ENCODE results near the gene TRAPPC10. TPM values are rescaled to one million over a fixed set of nuclear protein-coding genes. Genes with fewer than 3 reads are reported as not detected.

TRAPPC10 gene
- total RNA-seq, 1 experiment from 2014 or later, result 31.5 TPM

- no peaks in the 10 kb centered on the region for H3K27me3 ChIP-seq (ENCODE audit: insufficient read depth, low read length)
- no peaks in the 10 kb centered on the region for H3K36me3 ChIP-seq (ENCODE audit: control insufficient read depth in 1 of 2, insufficient read depth in 2 of 2, low read length in 2 of 2)
- H3K4me2 ChIP-seq (ENCODE audit: low read length), result no peak overlapping the region
- H2AFZ ChIP-seq (ENCODE audit: low read depth, low read length, poor library complexity, severe bottlenecking), result no peak overlapping the region
- H3K27ac ChIP-seq (ENCODE audit: low read depth, low read length), result no peak overlapping the region
- no peak overlapping the region for H3K9ac ChIP-seq (ENCODE audit: low read length)
- BruUV-seq (replicated peaks), result no TSS peak
- no peaks in the 10 kb centered on the region for H3K9me3 ChIP-seq (ENCODE audit: control insufficient read depth in 1 of 2, insufficient read depth in 1 of 2, low read depth in 1 of 2, low read length in 2 of 2)
- H3K4me1 ChIP-seq (ENCODE audit: control insufficient read depth in 1 of 2, insufficient read depth in 2 of 2, low read length in 2 of 2), result no peaks in the 10 kb centered on the region; a peak in 1 of 4 replicates
- ChIA-PET CTCF (no interaction called here), RAD21 (ENCODE audit: low non-redundant PET in 1 of 2, low total read pairs in 2 of 2, uncharacterized antibody in 2 of 2, unreplicated experiment in 2 of 2) (no interaction called here), POLR2A (no interaction called here)
- no peak overlapping the region for H3K4me3 ChIP-seq (replicated peaks in 1 of 2; ENCODE audit: low read depth in 1 of 2, low read length in 2 of 2)
- ATAC-seq (no peak), DNase-seq (ENCODE audit: low read depth, low spot score) (no peak)
- intact Hi-C loops (cut with micrococcal nuclease), result no loop called here
- H4K20me1 ChIP-seq (ENCODE audit: insufficient read depth), result no peaks in the 10 kb centered on the region
- no peak for TF ChIP-seq YY1 (IDR thresholded peaks at IDR 0.05; ENCODE audit: extremely low read depth, insufficient replicate concordance, low read depth, low read length)
- no peak for TF ChIP-seq ATF3 (IDR thresholded peaks at IDR 0.05)
- TF ChIP-seq MAX (IDR thresholded peaks at IDR 0.05), result no peak
- no peak for TF ChIP-seq ZBTB33 (IDR thresholded peaks at IDR 0.05; ENCODE audit: extremely low read depth, insufficient replicate concordance, low read length)
- TF ChIP-seq ZNF274 (IDR thresholded peaks at IDR 0.05; ENCODE audit: low read depth, low read length), result no peak
- no peak for TF ChIP-seq SP1 (IDR thresholded peaks at IDR 0.05; ENCODE audit: low read depth)
- no peak for TF ChIP-seq RAD21 (IDR thresholded peaks at IDR 0.05; ENCODE audit: low read depth)
- TF ChIP-seq REST (IDR thresholded peaks at IDR 0.05; ENCODE audit: low read depth), result no peak
- no peak for TF ChIP-seq EZH2phosphoT487 (IDR thresholded peaks at IDR 0.05; ENCODE audit: borderline replicate concordance)
- TF ChIP-seq TCF7L2 (IDR thresholded peaks at IDR 0.05; ENCODE audit: borderline replicate concordance, extremely low read depth, insufficient read depth, insufficient read length), result no peak
- TF ChIP-seq POLR2A (IDR thresholded peaks at IDR 0.05; ENCODE audit: borderline replicate concordance, extremely low read depth, insufficient read depth, insufficient read length), result no peak
- TF ChIP-seq JUND (IDR thresholded peaks at IDR 0.05), result no peak
- TF ChIP-seq EZH2 (IDR thresholded peaks at IDR 0.05), result no peak
- TF ChIP-seq CBX3 (IDR thresholded peaks at IDR 0.05; ENCODE audit: low read depth), result no peak
- H3K79me2 ChIP-seq (ENCODE audit: insufficient read depth, low read length), result no peaks in the 10 kb centered on the region
- H3K9me2 ChIP-seq (ENCODE audit: insufficient read depth), result no peaks in the 10 kb centered on the region
Measured at GRCh38 chr21:43970551-43970950, 41.6 kb upstream of the TRAPPC10 start.
